GM23248 (cell line): ENCODE results near the gene SEMA3D. TPM values are rescaled to one million over a fixed set of nuclear protein-coding genes. Genes with fewer than 3 reads are reported as not detected.

ENCODE experiments used
- DNase-seq: peaks from one replicate; pipeline ENCODE4 v3.0.0-alpha.2; 2015
- H2AFZ ChIP-seq: fragments of 200-600 bp; sonication (generic); 2 replicates; pipeline ENCODE4 v1.6.1; 2016; ENCODE audit warnings: antibody characterized with exemption
- H3F3A ChIP-seq: fragments of 200-600 bp; sonication (generic); 2 replicates; pipeline ENCODE4 v1.6.1; 2016; ENCODE audit warnings: mild to moderate bottlenecking, antibody characterized with exemption, mixed run types; ENCODE audit not compliant: insufficient read depth
- H3K27ac ChIP-seq: fragments of 200-600 bp; sonication (generic); 2 replicates; pipeline ENCODE4 v1.5.1; 2016; ENCODE audit warnings: mild to moderate bottlenecking
- H3K27me3 ChIP-seq: fragments of 200-600 bp; sonication (generic); replicated peaks from 2 replicates; pipeline ENCODE4 v1.6.1; 2016; ENCODE audit warnings: mild to moderate bottlenecking; ENCODE audit not compliant: insufficient read depth
- H3K36me3 ChIP-seq: fragments of 200-600 bp; sonication (generic); 2 replicates; pipeline ENCODE4 v1.6.1; 2016; ENCODE audit warnings: low read depth, mild to moderate bottlenecking
- H3K4me1 ChIP-seq: fragments of 200-600 bp; sonication (generic); 2 replicates; pipeline ENCODE4 v1.6.1; 2016; ENCODE audit warnings: mild to moderate bottlenecking; ENCODE audit not compliant: insufficient read depth
- H3K4me2 ChIP-seq: fragments of 200-600 bp; sonication (generic); one replicate; pipeline ENCODE4 v1.6.1; 2016; ENCODE audit warnings: mild to moderate bottlenecking; ENCODE audit not compliant: unreplicated experiment
- H3K4me3 ChIP-seq: fragments of 200-600 bp; sonication (generic); 2 replicates; pipeline ENCODE4 v1.5.1; 2016; ENCODE audit warnings: mild to moderate bottlenecking
- H3K79me2 ChIP-seq: fragments of 200-600 bp; sonication (generic); 2 replicates; pipeline ENCODE4 v1.6.1; 2016; ENCODE audit warnings: mild to moderate bottlenecking; ENCODE audit not compliant: insufficient read depth
- H3K9ac ChIP-seq: fragments of 200-600 bp; sonication (generic); 2 replicates; pipeline ENCODE4 v1.6.1; 2016; ENCODE audit warnings: mild to moderate bottlenecking
- H3K9me2 ChIP-seq: fragments of 200-600 bp; sonication (generic); 2 replicates; pipeline ENCODE4 v1.6.1; 2016; ENCODE audit warnings: mixed run types, mild to moderate bottlenecking, moderate library complexity; ENCODE audit not compliant: insufficient read depth
- H3K9me3 ChIP-seq: fragments of 200-600 bp; sonication (generic); one replicate; pipeline ENCODE4 v1.6.1; 2017; ENCODE audit warnings: low read depth
- H4K20me1 ChIP-seq: fragments of 200-600 bp; sonication (generic); 2 replicates; pipeline ENCODE4 v1.6.0; 2016; ENCODE audit not compliant: insufficient read depth
- EZH2 ChIP-seq: fragments of 200-600 bp; sonication (generic); IDR thresholded peaks from 2 replicates; pipeline ENCODE4 v1.6.1; 2018; ENCODE audit warnings: antibody characterized with exemption, mild to moderate bottlenecking; ENCODE audit not compliant: insufficient read depth, poor library complexity, severe bottlenecking
- EZH2phosphoT487 ChIP-seq: fragments of 200-600 bp; sonication (generic); IDR thresholded peaks from 2 replicates; pipeline ENCODE4 v1.6.1; 2018; ENCODE audit warnings: antibody characterized with exemption, moderate library complexity, mild to moderate bottlenecking, low read depth; ENCODE audit not compliant: insufficient read depth
- WGBS, 2 experiments: methylation state at CpG; one replicate each; pipeline ENCODE4 v1.1.6; 2015 to 2017; ENCODE audit warnings: low lambda C conversion rate in 2 of 2, low coverage in 1 of 2; ENCODE audit errors: missing lambda C conversion rate in 2 of 2; 5-methylcytosine and 5-hydroxymethylcytosine counted together
- in situ Hi-C: fragments of 300-500 bp; cut with MboI; formaldehyde crosslinking; loops from 2 replicates; pipeline ENCODE4 v1.15.0; 2020
- polyA plus RNA-seq: library from polyadenylated mRNA; unstranded; fragments of >200 nt; fragmentation: Nextera tagmentation; extraction: Ambion mirVana; gene quantifications from 2 replicates; pipeline ENCODE4 v1.2.1, GENCODE V29; 2016
- total RNA-seq: library from RNA; depleted of rRNA; stranded (reverse); fragments of >200 nt; shearing (Covaris generic); gene quantifications from 2 replicates; pipeline ENCODE4 v1.2.3, GENCODE V29; 2014

The SEMA3D gene
- total and polyA plus RNA-seq, 2 experiments from 2014 or later = 4.0 to 6.6 TPM

DNA sequence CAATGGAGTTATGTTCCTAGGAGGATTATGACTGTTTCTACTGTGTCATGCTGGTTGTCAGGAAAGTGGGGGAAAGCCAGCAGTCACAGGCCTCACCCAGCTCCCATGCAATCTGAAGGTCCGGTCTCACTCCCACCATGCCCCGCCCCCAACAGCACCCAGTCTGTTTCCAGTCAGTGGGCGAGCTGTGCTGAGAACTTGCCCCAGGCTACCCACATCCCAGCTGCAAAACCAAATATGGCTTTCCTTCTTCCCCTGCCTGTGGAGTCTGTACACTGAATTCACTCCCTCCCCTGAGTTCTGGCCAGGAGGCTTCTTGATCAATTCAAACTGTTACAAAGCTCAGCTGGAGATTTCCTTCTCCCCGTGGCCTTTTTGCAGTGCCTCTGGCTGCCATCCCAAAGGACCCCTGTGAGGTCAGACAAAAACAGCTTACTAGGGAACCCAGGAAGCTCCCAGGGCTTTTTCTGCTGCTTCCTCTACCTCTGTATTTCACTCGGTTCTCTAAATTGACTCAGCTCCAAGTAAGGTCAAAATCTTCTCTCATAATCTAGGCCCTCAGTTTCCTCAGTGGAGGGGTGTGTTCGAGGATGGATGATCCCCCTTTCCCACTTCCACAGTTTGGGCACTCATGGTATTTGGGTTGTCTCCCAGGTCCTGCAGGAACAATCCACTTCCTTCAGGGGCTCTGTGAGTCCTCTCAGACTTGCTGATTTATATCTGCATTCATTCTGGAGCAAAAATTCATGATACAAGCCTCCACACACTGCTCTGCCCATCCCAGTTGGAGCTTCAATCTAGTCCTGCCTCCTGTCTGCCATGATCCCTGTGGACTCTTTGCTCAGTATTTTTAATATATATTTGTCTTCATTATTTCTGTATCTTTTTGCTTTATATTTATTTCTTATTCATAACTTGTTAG lies 205.5 kb downstream of the SEMA3D start:
- no peaks in the 10 kb centered on the region; the same call in 1 of the 2 replicates for H3K9me2 ChIP-seq
- TF ChIP-seq EZH2 (no peak), EZH2phosphoT487 (no peak)
- H3K4me3 ChIP-seq = no peak overlapping the region
- H3K4me2 ChIP-seq = no peak overlapping the region
- H4K20me1 ChIP-seq = no peaks in the 10 kb centered on the region
- no peaks in the 10 kb centered on the region for H3K27me3 ChIP-seq
- no peaks in the 10 kb centered on the region for H3K36me3 ChIP-seq
- H3K9me3 ChIP-seq = no peaks in the 10 kb centered on the region
- H3K27ac ChIP-seq = no peak overlapping the region
- H3F3A ChIP-seq = no peaks in the 10 kb centered on the region
- H3K79me2 ChIP-seq = no peaks in the 10 kb centered on the region
- H3K4me1 ChIP-seq = peaks cover 19% of the 10 kb centered on the region
- in situ Hi-C loops = no loop called here
- peak overlapping the region; percentile 61 for H2AFZ ChIP-seq
- H3K9ac ChIP-seq = no peak overlapping the region
- 57% methylated on average over 6 of the region's 6 CpGs for WGBS, 2 experiments
- peak; percentile 15 for DNase-seq

DNA sequence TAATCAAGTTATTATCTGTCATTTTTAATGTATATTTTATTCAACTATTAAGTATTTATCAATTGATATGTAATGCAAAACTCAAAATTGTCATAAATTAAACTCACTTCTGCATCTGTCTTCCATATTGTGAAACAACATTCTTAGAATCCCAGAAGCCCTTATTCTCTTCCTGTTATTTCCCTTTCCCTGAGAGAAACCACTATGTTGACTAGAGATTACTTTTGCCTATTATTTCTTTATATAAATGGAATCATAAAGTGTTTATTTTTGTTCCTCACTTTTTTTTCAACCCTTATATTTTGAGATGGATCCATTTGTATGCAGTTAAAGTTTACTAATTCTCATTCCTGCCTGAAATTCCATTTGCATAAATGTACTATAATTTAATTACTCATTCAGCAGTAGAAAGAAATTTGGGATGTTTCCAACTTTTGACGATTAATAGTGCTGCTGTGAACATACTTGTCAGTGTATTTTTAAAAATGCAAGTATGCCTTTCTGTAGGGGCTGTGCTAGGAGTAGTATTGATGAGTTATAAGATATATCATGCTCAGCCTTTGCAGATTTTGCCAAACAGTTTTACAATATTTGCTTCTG lies 211.2 kb downstream of the SEMA3D start:
- H3K4me1 ChIP-seq = peaks cover 8% of the 10 kb centered on the region
- no peak overlapping the region for H3K27ac ChIP-seq
- in situ Hi-C loops = no loop called here
- 0 out of 2 replicates have a peak overlapping the region, but pooled peaks have one; percentile 1 for H3K4me3 ChIP-seq
- peaks cover 7% of the 10 kb centered on the region for H3F3A ChIP-seq
- H3K36me3 ChIP-seq = no peaks in the 10 kb centered on the region
- peak; percentile 63 for DNase-seq
- no peaks in the 10 kb centered on the region for H3K9me3 ChIP-seq
- TF ChIP-seq EZH2 (no peak), EZH2phosphoT487 (no peak)
- H3K9me2 ChIP-seq = no peaks in the 10 kb centered on the region
- no peak overlapping the region for H3K9ac ChIP-seq
- no peaks in the 10 kb centered on the region for H4K20me1 ChIP-seq
- no peaks in the 10 kb centered on the region for H3K79me2 ChIP-seq
- WGBS, 2 experiments = 0% methylated on average over 1 of the region's 1 CpG
- no peaks in the 10 kb centered on the region for H3K27me3 ChIP-seq
- H2AFZ ChIP-seq = 0 out of 2 replicates have a peak overlapping the region, but pooled peaks have one; percentile 20
- peak overlapping the region; percentile 35 for H3K4me2 ChIP-seq

DNA sequence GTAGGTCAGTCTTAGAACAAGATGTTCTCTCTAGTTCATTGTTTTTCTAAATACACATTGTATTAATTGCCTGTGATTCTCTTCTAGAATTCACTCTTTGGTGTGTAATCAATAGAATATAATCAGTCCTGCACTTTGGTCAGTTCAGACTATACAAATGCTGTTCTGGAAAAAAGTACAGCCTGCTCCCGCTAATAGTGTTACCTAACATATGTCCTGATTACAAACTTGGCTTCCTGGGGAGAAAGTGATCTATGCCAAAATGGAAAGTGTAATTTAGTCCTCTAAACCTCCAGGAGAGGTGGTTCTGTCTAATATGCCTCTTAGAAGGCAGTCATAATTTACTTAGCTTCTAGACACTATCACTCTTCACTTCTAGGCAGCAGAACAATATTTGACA lies 215.5 kb downstream of the SEMA3D start:
- Histone ChIP-seq H3K9ac (no peak overlapping the region), H2AFZ (peak overlapping the region; percentile 12; the same call in 1 of the 2 replicates), H3F3A (peaks cover 7% of the 10 kb centered on the region), H3K4me1 (peaks cover 8% of the 10 kb centered on the region), H3K27ac (no peak overlapping the region), H3K79me2 (no peaks in the 10 kb centered on the region), H3K4me2 (no peak overlapping the region), H3K36me3 (no peaks in the 10 kb centered on the region), H3K9me2 (no peaks in the 10 kb centered on the region), H4K20me1 (no peaks in the 10 kb centered on the region), H3K4me3 (no peak overlapping the region), H3K9me3 (no peaks in the 10 kb centered on the region), H3K27me3 (no peaks in the 10 kb centered on the region)
- in situ Hi-C loops = no loop called here
- 43 to 57% methylated on average over 1 of the region's 1 CpG for WGBS, 2 experiments
- no peak for TF ChIP-seq EZH2
- TF ChIP-seq EZH2phosphoT487 = no peak
- no peak for DNase-seq

DNA sequence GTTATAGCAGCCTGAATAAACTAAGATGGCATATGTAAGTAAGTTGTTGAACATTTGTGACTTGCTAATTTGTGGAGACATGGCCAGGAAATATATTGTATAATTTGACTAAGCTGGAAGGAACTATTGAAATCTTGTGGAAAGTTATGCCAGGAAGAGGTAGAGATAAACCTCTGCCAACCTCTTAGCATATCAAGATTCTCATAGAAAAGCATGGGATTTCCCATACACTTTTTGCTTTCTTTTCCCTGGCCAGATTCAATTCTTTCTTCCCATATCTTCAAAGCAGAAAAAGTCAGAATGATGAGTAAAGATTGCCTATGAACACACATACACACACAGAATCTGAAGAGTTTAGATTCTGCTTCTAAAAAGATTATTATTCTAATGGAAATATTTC lies 216.2 kb downstream of the SEMA3D start:
- Histone ChIP-seq H2AFZ (0 out of 2 replicates have a peak overlapping the region, but pooled peaks have one; percentile 12), H4K20me1 (no peaks in the 10 kb centered on the region), H3K27ac (no peak overlapping the region), H3K27me3 (no peaks in the 10 kb centered on the region), H3F3A (peaks cover under 1% of the 10 kb centered on the region; the same call in 1 of the 2 replicates), H3K9me3 (no peaks in the 10 kb centered on the region), H3K4me3 (no peak overlapping the region), H3K4me2 (no peak overlapping the region), H3K79me2 (no peaks in the 10 kb centered on the region), H3K4me1 (peaks cover 3% of the 10 kb centered on the region), H3K9ac (no peak overlapping the region), H3K36me3 (no peaks in the 10 kb centered on the region), H3K9me2 (no peaks in the 10 kb centered on the region)
- no peak for TF ChIP-seq EZH2
- TF ChIP-seq EZH2phosphoT487 = no peak
- DNase-seq = no peak
- in situ Hi-C loops = no loop called here
